IPS-NIHi7 (cell line): ENCODE results near the gene PIGX.
"Not testable (repeated sequence)": the region's sequence is repeated elsewhere in the genome, so short reads cannot be mapped to it uniquely, and the experiment has no call there.

Experiments
- DNase-seq: peaks from one replicate; pipeline ENCODE4 v3.0.0; 2012; ENCODE audit warnings: mixed read lengths; ENCODE audit errors: extremely low spot score

The PIGX gene

DNA sequence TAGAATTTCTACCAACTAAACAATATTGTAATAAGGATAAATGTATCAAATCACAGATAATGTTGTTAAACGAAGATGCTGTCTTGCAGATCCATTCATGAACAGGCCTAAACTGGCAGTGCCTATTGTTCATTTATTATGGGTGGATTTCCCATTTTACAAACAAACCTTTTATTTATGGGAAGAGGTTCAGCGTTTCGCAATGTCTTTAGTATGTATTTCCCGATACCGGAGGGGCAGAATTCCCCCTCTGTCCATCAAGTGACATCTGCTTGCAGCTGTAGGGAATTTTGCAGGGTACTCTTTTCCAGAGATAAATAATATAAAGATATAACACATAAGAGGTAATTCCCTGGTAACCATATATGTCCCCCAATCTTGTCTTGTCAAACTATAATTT is 5.8 kb upstream of the PIGX start:
- no peak for DNase-seq

DNA sequence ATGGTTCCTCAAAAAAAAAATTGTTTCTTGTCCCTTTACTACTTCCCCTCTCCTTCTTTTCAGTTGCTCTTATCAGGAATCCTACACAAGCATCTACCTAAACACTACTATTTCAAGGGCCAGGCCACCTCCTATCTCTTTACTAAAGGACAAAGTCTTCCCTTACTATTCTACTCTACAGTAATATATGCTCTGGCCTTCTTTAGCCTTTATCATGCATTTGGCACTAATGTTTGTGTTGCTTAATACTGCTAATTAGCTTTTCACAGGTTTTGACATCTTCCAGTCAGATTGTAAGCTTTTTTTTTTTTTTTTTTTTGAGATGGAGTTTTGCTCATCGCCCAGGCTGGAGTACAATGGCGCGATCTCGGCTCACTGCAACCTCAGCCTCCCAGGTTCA is 5.4 kb upstream of the PIGX start:
- no peak for DNase-seq

DNA sequence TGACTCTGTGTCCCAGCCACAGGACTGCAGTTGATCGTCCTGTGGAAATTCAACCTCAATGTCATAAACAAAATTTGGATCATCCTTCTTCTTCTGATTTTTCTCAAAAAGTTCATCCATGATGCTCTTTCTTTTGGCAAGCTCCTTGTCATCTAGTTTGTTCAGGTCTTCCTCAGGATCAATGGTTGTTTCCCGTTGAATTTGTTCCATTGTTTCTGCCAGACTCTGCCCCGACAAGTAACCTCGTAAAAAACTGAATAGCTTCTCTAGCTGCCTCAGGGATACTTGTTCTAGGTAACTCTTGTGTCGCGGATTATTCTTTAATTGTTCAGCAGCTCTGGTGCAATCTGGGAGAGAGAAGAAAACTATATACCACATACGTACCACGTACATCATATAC is 4.6 kb upstream of the PIGX start:
- DNase-seq: no peak

DNA sequence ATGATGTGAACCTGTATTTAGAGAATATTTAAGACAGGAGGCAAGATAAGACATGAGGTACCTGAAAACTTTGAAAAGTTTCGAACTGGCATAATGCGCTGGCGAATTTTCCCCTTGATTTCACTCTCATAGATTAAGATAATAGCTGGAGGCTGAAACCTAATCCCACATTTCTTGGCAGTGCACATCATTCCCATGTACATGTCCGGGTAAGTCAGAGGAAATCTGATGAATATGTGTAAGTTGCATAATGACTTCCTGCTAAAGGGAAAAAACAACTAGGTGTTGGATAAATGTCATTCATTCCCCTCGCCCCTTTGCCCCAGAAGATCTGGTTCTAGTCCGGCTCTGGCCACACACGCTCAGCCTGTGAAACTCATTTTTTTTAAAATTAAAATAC is 3.7 kb upstream of the PIGX start:
- DNase-seq: no peak

DNA sequence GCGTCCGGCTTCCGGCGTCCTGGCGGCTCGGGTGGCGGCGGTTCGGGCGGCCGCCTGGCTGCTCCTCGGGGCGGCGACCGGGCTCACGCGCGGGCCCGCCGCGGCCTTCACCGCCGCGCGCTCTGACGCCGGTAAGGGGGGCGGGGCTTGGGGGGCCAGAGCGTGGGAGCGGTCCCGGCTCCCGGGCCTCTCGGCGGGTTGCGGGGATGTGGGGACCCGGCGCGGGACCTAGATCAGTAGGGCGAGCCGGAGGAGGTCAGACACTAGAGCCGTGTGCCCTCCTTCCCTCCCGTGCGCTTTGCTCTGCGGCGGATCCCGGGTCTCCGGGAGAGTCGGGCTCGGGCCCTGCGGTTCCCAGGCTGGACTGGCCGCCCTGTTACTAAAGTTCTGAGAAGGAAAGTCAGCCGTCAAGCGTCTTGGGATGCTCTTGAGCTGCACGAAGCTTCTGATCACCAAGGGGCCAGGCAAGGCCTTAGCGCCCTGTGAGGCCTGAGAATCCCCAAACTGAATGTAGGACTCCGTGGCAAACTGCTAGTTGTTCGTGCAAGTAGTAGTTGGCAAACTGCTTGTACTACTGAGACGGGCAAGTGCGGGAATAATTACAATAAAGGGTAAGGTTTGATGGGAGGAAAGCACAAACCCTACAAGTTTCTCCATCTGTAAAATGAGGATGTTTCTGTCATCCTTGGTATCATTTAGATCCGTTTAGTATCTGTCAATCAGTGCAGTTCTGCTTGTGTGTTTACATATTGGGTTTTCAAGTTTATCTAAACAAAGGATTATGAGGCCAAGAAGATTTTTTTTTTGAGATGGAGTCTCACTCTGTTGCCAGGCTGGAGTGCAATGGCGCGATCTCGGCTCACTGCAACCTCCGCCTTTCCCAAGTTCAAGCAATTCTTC is 587 bp downstream of the PIGX start:
- DNase-seq: peak; percentile 64

DNA sequence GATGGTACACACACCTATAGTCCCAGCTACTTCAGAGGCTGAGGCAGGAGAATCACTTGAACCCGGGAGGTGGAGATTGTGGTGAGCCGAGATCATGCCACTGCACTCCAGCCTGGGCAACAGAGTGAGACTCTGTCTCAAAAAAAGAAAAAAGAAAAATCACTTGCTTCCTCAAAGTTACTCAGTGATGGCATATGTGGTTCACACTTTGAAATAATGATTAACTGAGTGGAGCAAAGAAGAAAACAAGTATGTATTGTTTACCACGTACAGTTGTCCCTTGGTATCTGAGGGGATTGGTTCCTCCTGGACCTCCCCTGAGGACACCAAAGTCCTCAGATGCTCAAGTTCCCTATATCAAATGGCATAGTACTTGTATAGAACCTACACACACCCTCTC is 5.0 kb downstream of the PIGX start:
- not testable (repeated sequence) for DNase-seq

DNA sequence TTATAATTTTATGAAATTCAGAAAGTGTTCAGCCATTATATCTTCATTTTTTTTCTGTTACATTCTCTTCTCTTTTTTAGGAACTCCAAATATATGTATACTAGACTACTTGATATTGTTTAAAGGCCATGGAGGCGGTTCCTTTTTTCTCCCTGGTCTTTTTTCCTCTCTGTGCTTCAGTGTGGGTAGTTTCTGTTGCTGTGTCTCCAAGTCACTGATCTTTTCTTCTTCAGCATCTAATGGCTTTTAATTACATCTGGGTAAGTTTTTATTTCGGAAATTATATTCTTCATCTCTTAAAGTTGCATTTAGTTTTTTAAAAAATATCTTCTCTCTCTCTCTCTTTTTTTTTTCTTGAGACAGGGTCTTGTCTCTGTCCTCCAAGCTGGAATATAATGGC is 8.9 kb downstream of the PIGX start:
- DNase-seq: no peak

DNA sequence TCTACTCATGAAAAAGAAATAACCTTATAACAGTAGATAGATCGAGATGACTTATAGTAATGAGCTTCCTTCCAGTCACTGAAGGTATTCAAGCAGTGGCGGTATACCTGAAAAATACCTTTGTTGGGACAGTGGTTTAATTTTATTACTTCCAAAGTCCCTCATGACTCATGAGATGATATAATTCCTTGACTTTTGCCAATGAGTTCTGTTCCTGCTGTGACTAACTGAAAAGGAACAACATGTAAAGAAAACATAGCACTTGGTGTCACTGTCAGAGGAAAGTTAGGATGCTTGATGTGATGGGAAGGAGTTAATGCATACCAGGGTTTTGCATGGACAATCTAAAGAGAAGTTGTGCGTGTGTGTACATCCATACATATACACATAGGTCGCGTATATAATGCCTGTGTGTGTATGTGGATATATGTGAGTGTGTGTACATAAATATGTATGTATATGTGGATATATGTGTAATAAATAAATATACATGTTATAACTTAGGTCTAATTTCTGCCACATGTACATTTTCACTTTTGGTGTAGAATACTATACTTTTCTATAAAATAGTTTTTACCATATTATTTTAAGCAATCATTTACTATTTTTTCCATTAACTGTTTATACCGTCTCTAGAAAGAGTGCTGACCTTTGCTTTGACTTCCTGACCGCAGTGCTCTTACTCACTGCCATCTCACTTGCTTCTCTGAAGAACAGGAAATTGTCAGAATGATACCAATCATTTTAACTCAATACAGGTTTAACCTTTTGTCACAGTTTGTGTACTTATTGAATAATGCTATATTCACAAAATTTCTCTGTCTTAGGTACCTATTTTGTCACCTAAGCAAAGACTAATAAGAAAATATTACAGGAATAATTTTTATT is 14.9 kb downstream of the PIGX start:
- DNase-seq: no peak

DNA sequence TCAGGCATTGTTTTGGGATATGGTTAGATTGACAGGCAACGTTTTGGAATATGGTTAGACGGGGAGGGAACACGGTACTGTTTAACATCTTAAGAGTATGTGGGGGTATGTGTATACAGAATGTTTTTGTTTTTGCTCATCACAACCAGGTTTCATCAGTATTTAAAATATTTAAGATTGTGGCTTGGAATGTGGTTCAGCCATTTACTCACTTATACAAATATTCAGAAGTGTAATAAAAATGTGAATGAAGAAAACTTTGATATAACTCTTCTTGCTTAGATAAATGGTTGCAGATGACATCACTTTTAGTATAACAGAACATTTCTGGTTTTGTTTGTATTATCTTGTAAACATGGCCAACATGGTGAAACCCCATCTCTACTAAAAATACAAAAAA is 23.6 kb downstream of the PIGX start:
- DNase-seq: no peak

DNA sequence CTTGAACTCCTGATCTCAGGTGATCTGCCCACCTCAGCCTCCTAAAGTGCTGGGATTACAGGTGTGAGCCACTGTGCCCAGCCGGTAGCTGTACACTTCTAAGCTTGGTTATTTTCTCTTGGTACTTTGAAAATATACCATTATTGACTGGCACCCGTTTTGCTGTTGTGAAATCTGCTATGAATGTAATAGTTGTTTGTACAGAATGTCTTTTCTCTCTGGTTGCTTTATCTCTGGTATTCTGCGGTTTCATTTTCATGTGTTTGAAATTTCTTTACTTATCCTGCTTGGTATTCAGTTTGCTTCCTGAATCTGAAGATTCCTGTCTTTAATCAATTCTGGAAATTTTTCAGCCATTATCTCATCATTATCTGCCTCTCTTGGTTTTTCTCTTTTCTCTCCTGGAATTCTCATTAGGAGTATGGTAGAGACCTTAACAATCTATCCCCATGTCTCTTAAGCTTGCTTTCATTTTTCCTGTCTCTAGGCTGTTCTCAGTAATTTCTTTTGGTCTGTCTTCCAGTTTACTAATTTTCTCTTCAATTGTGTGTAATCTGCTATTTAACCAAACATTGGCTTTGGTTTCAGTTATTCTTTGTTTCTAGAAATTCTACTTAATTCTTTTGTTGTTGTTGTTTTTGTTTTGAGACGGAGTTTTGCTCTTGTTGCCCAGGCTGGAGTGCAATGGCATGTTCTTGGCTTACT is 24.6 kb downstream of the PIGX start:
- no peak for DNase-seq

DNA sequence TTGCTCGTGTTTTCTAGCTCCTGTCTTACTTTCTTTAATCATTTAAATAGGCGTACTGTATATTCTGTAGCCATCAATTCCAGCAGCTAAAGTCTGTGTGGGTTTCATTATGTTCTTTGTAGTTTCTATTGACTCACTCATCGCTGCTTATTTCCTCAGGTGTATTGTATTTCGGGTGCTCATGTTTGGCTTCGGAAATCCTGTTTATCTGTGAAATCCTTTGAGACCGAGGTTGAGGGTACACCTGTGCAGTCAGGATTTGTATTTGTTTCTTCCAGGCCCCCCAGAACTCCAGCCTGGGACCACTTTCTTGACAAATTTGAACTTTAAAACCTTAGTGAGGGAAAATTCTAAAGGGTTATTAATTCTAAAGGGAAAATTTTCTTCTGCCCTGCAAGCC is 25.5 kb downstream of the PIGX start:
- no peak for DNase-seq

DNA sequence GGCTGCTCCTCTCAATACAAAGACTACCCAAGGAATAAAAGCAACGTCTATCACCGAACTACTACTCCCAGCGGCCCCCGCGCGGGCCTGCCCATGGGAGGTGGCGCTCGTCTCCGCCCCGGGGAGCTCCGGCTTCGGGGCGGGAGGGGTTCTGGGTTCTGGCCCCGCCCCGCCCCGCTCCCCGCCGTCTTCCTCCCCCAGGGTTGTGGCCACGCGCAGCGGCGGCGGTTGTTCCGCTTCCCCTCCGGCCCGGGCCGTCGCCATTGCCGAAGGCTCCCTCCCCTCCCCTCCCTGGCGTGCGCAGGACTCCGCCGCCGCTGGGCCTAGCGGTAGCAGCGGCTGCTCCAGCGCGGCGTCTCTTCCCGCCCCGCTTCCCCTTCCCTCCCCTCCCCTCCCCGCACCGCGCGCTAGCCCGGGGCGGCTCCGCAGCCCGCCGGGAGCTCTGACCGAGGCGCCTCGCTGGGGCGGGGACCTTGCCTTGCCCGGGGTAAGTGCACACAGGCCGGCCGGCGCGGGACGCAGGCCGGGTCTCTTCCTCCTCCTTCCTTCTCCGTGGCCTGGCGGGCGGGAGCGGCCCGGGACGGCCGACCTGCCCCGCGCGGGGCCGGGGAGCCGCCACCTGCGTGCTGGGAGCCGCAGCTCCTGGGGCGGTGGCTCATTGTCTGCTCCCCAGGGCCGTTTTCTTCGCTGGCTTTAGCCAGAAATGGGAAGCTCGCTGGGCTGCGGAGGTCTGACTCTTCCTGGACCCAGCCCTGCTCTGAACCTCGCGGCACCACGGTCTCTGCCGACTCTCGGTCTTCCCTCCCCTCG is 27.7 kb downstream of the PIGX start, which contains the start of gene PAK2:
TSS of gene PAK2 (plus strand) at position 187 of the 810 bp plus-strand sequence. CDS start 42,790 bp downstream, outside the sequence.
- peak; percentile 94 for DNase-seq

DNA sequence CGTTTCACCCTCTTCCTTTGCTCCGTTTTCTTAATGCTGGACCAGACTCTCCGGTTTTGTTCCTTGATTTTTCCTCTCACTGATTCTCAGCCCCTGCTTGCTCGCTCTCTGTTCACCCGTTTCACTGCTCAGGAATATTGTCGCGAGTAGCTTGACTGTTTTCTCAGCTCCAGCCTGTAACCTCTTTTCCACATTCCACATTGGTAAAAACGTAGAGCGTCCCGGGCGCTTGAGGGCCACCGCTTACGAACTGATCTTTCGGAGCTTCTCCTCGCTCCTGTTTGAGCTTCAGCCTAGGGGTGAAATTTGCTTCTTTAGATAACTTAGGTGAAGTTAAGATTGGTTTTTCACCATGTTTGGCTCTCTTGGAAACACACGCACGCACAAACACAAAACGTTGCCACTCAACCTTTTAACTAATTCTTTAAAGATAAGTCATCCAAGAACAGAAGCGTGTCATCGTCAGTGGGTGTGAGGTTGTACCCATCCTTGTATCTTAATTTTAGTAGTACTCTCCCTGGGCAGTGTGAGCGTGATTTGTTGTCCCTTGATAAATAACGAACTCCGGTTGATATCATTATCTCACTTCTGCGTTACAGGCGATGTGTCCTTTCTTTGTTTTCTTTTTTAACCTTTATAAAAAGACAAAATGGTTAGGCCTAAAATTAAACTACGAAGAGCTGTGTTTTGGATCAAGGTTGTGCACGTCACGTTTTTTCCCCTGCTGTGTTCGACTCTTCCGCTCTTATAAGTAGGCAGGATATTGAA is 28.5 kb downstream of the PIGX start:
- peak; percentile 27 for DNase-seq

DNA sequence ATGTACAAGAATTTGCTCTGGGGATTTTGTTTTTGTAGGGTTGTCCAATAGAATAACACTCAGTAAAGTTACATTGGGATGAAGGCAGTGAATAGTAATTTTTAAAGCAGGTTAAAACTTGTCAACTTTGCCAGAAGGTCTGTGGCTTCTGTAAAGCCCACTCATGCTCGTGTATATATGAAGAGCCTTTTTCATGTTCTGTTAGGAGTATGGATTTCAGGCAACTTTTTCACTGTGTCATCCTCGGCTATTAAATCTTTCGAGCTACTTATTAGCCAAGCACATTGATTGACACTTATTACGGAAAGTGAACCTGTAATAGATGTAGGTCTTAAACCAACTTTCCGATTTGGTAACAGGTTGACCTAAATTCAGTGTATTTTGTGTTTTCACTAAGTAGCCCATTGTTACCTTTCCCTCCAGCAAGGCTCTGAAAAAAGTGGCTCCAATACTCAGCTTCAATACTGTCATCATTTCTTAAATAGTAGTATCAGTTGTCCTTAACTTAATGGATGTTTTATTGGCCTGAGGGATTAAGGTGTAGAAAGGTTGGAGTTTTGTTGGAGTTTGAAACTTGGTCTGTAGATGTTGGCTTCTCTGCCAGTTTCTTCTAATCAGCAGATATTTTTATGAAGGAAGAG is 29.2 kb downstream of the PIGX start:
- DNase-seq: no peak

DNA sequence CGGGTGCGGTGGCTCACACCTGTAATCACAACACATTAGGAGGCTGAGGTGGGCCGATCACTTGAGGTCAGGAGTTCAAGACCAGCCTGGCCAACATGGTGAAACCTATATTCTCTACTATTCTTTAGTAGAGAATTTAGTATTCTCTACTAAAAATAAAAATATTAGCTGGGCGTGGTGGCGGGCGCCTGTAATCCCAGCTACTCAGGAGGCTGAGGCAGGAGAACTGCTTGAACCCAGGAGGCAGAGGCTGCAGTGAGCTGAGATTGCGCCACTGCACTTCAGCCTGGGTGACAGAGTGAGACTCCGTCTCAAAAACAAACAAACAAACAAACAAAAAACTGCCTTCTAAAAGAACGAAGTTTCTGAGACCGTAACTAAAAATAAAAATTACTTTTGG is 31.4 kb downstream of the PIGX start:
- DNase-seq: not testable (repeated sequence)

DNA sequence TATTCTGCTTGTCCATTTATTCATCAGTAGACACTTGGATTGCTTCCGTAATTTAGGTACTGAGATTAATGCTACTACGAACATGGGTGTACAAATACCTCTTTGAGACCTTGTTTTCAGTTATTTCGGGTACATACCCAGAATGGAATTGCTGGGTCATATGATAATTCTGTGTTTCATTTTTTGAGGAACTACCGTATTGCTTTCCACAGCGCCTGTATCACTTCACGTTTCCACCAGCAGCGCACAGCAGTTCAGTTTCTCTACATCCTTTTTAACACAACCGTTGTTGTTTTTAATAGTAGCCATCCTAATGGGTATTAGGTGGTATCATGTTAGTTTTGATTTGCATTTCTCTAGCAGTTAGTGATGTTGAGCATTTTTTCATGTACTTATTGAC is 36.9 kb downstream of the PIGX start:
- no peak for DNase-seq

DNA sequence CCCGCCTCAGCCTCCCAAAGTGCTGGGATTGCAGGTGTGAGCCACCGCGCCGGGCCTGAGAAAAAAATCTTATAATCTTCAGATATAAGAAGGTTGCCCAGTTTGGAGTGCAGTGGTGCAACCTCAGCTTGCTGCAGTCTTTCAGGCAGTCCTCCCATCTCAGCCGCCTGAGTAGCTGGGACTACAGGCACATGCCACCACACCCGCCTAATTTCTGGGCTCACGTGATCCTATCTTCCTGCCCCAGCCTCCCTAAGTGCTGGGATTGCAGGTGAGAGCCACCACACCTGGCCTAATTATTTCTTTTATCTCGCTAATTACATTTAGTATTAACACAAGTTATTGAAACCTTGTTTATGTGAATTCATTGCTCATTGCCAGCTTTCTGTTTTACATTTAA is 41.0 kb downstream of the PIGX start:
- DNase-seq: no peak

DNA sequence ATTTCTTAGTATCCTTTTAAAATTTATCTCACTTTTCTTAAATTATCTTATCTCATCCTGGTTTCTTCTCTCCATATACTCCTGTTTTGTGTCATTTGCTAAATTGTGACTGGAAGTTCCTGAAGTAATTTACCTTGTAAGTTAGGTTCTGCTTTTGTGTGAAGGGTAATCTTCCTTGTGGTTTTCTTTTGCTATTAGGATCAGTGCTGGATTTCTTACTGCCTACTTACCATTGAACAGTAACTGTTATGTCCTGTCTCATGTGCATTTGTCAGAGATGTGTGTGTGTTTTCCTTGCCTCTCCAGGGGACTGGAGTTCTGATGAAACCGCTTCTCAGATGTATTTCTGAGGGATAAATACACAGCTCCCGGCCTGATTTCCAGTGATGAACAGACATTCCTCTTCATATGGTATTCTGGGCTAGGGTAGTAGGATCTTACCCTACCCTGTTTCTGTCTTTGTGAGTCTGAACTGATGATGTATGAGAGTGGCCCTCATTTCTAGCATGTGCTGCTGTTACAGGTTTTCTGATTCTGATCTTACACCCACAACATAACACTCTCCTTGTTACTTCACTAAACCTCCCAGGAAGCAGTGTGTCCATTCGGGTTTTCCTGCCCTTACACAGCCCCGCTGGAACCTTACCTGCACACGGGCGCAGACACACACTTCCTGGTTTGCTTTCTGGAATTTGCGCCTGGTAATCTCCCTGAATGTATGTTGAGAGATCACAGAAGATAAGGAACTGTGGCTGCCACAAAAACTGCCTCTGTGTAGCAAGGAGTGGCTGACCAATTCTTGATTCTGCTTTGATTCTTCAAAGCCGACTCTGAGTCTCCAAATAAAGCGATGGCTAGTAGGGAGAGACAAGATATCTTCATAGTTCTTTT is 42.2 kb downstream of the PIGX start:
- no peak for DNase-seq

DNA sequence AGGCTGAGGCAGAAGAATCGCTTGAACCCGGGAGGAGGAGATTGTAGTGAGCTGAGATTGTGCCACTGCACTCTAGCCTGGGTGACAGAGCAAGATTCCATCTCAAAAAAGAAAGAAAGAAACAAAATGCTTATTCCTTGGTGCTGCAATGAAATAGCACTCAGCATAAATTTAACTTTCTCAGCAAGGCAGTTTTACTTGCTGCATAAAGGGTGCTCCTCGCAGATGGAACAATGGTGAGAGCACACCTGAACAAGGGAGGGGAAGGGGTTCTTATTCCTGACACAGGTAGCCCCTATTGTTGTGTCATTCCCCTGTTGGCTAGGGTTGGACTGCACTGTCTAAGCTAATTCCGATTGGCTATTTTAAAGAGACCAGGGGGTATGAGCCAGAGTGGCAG is 44.6 kb downstream of the PIGX start:
- no peak for DNase-seq
